Osteocyte (in vitro differentiated cells): ENCODE results near the gene VSTM1. TPM values are rescaled to one million over a fixed set of nuclear protein-coding genes. Genes with fewer than 3 reads are reported as not detected.

Source experiments
- DNase-seq: peaks from one replicate; pipeline ENCODE4 v3.0.0; 2021; ENCODE audit warnings: mixed read lengths; ENCODE audit not compliant: unreplicated experiment; ENCODE audit errors: extremely low spot score
- H3K27ac Mint-ChIP-seq: one replicate; pipeline ENCODE4 v1.8.0; 2021; ENCODE audit warnings: mild to moderate bottlenecking, mixed read lengths; ENCODE audit not compliant: unreplicated experiment
- H3K27me3 Mint-ChIP-seq: one replicate; pipeline ENCODE4 v1.8.0; 2021; ENCODE audit warnings: mixed read lengths; ENCODE audit not compliant: unreplicated experiment
- H3K36me3 Mint-ChIP-seq: one replicate; pipeline ENCODE4 v1.8.0; 2021; ENCODE audit warnings: mixed read lengths; ENCODE audit not compliant: unreplicated experiment
- H3K4me1 Mint-ChIP-seq: one replicate; pipeline ENCODE4 v1.8.0; 2021; ENCODE audit warnings: mixed read lengths; ENCODE audit not compliant: unreplicated experiment
- H3K4me3 Mint-ChIP-seq: one replicate; pipeline ENCODE4 v1.8.0; 2021; ENCODE audit warnings: mild to moderate bottlenecking, moderate library complexity, mixed read lengths; ENCODE audit not compliant: unreplicated experiment
- H3K9me3 Mint-ChIP-seq: one replicate; pipeline ENCODE4 v1.8.0; 2021; ENCODE audit warnings: mixed read lengths; ENCODE audit not compliant: unreplicated experiment
- total RNA-seq: library from RNA; stranded (reverse); gene quantifications from 2 replicates; pipeline ENCODE4 v1.2.1, GENCODE V29; 2021
- TF ChIP-seq, protein P1 (sequence below): fragments of 200-600 bp; sonication (generic); IDR thresholded peaks from 2 replicates; pipeline ENCODE4 v1.5.0; 2021; ENCODE audit warnings: antibody characterized with exemption, mild to moderate bottlenecking, moderate library complexity

The VSTM1 gene
- total RNA-seq, 1 donor from 2014 or later, result not detected

DNA sequence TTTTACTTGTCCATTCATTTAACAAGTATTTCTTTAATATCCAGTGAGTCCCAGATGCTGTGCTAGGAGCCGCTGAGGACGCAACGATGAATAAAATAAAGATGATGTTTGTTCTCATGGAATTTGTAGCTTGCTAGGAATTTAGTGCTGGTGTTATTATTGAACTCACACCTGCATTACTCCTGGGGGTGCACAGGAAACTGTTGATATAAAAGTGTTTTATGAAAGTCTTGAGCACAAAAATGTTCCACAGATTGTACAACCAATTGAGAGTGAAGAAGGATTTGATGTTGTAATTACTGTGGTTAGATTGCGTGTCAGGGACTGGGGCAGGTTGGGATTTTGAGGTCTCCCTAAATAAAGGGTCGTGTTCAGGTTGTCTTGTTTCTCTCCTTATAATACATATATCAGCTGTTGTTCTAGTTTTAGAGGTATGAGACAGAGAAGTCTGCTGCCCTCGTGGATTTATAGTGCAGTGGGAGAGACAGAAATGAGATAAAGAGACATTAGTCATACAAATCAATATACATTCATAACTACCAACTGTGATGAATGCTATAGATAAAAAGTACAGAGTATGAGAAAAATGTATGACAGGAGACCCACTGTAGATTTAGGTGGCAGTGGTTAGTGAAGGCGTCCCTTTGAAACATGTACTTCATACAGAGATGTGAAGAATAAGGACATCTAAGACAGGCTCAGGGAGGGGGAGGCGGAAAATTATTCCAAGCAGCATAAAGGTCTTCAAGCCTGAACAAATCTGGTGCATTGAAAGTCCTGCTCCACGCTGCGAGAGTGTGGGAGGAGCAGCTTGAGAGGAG lies 61.0 kb downstream of the VSTM1 start:
- H3K9me3 Mint-ChIP-seq, result no peaks in the 10 kb centered on the region
- DNase-seq, result no peak
- no peaks in the 10 kb centered on the region for H3K27me3 Mint-ChIP-seq
- H3K36me3 Mint-ChIP-seq, result no peaks in the 10 kb centered on the region
- H3K4me1 Mint-ChIP-seq, result no peaks in the 10 kb centered on the region
- H3K4me3 Mint-ChIP-seq, result no peak overlapping the region
- TF ChIP-seq, protein P1, sequence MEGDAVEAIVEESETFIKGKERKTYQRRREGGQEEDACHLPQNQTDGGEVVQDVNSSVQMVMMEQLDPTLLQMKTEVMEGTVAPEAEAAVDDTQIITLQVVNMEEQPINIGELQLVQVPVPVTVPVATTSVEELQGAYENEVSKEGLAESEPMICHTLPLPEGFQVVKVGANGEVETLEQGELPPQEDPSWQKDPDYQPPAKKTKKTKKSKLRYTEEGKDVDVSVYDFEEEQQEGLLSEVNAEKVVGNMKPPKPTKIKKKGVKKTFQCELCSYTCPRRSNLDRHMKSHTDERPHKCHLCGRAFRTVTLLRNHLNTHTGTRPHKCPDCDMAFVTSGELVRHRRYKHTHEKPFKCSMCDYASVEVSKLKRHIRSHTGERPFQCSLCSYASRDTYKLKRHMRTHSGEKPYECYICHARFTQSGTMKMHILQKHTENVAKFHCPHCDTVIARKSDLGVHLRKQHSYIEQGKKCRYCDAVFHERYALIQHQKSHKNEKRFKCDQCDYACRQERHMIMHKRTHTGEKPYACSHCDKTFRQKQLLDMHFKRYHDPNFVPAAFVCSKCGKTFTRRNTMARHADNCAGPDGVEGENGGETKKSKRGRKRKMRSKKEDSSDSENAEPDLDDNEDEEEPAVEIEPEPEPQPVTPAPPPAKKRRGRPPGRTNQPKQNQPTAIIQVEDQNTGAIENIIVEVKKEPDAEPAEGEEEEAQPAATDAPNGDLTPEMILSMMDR, result no peak
- no peak overlapping the region for H3K27ac Mint-ChIP-seq

DNA sequence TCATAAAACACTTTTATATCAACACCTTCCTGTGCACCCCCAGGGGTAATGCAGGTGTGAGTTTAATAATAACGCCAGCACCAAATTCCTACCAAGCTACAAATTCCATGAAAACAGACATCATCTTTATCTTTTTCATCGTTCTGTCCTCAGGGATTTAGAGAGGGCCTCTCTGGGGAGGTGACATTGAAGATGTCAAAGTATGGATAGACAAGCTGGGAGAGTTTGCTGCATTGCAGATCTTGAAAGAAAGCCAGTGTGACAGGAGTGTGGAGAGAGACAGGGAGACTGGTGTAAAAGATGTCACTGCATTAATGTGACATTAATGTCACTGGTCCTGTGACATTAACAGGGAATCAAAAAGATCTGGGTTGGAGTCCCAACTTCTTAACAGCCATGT lies 62.2 kb downstream of the VSTM1 start:
- Mint-ChIP-seq H3K4me3 (no peak overlapping the region), H3K9me3 (no peaks in the 10 kb centered on the region), H3K4me1 (no peaks in the 10 kb centered on the region), H3K27ac (no peak overlapping the region), H3K36me3 (no peaks in the 10 kb centered on the region), H3K27me3 (no peaks in the 10 kb centered on the region)
- DNase-seq, result no peak
- TF ChIP-seq, protein P1, result no peak

DNA sequence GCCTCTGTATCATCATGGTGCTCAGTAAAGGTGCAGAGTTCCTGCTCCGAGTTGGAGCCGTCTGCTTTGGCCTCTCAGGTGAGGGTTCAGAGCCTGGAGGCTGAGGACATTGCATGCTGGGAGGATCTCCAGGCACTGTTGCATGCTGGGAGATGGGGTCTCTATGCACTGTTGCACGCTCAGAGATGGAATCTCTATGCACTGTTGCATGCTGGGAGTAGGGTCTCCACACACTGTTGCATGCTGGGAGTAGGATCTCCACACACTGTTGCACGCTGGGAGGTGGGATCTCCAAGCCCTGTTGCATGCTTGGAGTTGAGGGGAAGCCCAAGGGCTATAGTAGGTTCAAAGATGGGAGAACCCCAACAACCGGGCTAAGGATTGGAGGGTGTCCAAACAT lies 64.0 kb downstream of the VSTM1 start:
- no peaks in the 10 kb centered on the region for H3K9me3 Mint-ChIP-seq
- no peaks in the 10 kb centered on the region for H3K27me3 Mint-ChIP-seq
- no peak overlapping the region for H3K4me3 Mint-ChIP-seq
- TF ChIP-seq, protein P1, result no peak
- DNase-seq, result no peak
- H3K27ac Mint-ChIP-seq, result no peak overlapping the region
- no peaks in the 10 kb centered on the region for H3K36me3 Mint-ChIP-seq
- no peaks in the 10 kb centered on the region for H3K4me1 Mint-ChIP-seq

DNA sequence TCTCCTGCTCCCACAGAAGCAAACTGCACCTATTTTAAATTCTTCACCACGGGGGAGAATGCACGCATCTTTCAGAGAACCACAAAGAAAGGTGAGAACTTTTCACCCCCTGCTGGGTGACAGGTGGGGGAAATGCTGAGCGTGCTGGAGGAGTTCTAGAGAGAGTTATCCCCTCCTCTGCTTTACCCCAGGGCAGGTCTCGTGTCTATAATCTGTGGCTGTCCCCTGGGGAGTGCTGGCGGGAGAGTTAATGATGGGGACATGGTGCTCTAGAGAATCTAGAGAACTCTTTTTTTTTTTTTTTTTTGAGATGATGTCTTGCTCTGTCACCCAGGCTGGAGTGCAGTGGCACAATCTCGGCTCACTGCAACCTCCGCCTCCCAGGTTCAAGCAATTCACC lies 65.5 kb downstream of the VSTM1 start:
- no peaks in the 10 kb centered on the region for H3K27me3 Mint-ChIP-seq
- no peak overlapping the region for H3K27ac Mint-ChIP-seq
- H3K36me3 Mint-ChIP-seq, result no peaks in the 10 kb centered on the region
- no peak overlapping the region for H3K4me3 Mint-ChIP-seq
- TF ChIP-seq, protein P1, result no peak
- no peak for DNase-seq
- H3K9me3 Mint-ChIP-seq, result no peaks in the 10 kb centered on the region
- H3K4me1 Mint-ChIP-seq, result no peaks in the 10 kb centered on the region

DNA sequence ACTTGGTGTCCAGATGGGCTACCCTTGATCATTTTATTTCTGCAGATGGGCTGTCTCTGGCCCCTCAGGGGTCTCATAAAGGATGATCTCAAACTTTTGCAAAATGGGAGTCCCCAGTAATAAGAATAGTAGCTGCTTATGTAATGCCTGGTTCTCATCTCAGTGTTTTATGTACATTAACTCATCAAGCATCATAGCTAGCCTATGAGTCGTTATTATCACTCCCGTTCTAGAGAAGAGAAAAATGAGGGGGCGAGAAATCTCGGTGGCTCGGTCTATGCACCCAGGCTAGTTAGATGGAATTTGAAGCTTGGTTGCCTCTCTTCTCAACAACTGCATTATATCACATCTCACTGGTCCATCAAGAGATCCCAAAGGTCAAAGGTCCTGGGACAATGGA lies 68.9 kb downstream of the VSTM1 start:
- no peaks in the 10 kb centered on the region for H3K27me3 Mint-ChIP-seq
- no peaks in the 10 kb centered on the region for H3K36me3 Mint-ChIP-seq
- peaks cover 9% of the 10 kb centered on the region for H3K4me1 Mint-ChIP-seq
- H3K27ac Mint-ChIP-seq, result no peak overlapping the region
- DNase-seq, result no peak
- no peak overlapping the region for H3K4me3 Mint-ChIP-seq
- H3K9me3 Mint-ChIP-seq, result no peaks in the 10 kb centered on the region
- TF ChIP-seq, protein P1, result no peak
